ENCODE results near the gene HTR3A. TPM values are rescaled to one million over a fixed set of nuclear protein-coding genes. Genes with fewer than 3 reads are reported as not detected.
"Not testable (repeated sequence)": the region's sequence is repeated elsewhere in the genome, so short reads cannot be mapped to it uniquely, and the experiment has no call there.

Gene HTR3A
- polyA plus RNA-seq (2014; cell fraction: cytosol; rRNA removed) = 10.2 and 15.4 TPM in 2 replicates
- polyA plus RNA-seq (2014; cell fraction: nucleus; rRNA removed) = 7.5 and 7.6 TPM in 2 replicates

GRCh38 chr11:113974741-113975470 lies at the start of gene HTR3A:
HTR3A (plus strand) TSS chr11:113975108; CDS start chr11:113975326, 218 bp downstream.
- peak; percentile 73 for DNase-seq (ENCODE audit: low spot score)

GRCh38 chr11:113926273-113927197 lies 48.4 kb upstream of the HTR3A start:
- DNase-seq (ENCODE audit: low spot score) = no peak

- DNase-seq (ENCODE audit: low spot score) = no peak
Measured at GRCh38 chr11:113928311-113928710, 46.6 kb upstream of the HTR3A start.

- no peak for DNase-seq (ENCODE audit: low spot score)
Measured at GRCh38 chr11:113932788-113933187, 42.1 kb upstream of the HTR3A start.

DNA sequence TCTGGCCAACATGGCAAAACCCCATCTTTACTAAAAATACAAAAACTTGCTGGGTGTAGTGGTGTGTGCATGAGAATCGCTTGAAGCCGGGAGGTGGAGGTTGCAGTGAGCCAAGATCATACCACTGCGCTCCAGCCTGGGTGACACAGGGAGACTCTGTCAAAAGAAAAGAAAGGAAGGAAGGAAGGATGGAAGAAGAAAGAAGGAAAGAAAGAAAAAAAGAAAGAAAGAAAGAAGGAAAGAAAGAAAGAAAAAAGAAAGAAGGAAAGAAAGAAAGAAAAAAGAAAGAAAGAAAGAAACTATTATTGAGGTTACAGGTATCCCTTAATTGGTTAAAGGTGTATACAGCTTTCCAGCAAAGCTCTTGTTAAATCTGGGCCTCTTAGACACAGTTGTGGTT lies 40.7 kb upstream of the HTR3A start:
- not testable (repeated sequence) for DNase-seq (ENCODE audit: low spot score)

GRCh38 chr11:113934761-113935160 lies 40.1 kb upstream of the HTR3A start:
- no peak for DNase-seq (ENCODE audit: low spot score)

GRCh38 chr11:113935858-113936257 lies 39.0 kb upstream of the HTR3A start:
- no peak for DNase-seq (ENCODE audit: low spot score)

DNA sequence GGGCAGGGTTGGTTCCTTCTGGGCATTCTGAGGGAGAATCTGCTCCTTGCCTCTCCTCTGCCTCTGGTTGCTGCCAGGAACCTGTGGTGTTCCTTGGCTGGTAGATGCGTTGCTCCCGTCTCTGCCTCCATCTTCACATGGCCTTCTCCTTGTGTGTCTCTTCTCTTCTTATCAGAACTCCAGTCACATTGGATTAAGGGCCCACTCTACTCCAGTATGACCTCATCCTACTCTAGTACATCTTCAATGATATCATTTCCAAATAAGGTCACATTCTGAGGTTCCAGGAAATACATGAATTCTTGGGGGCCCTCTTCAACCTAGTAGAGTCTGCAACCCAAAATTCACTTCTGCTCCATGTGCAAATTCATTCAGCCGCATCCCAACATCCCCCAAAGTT lies 37.0 kb upstream of the HTR3A start:
- no peak for DNase-seq (ENCODE audit: low spot score)

DNA sequence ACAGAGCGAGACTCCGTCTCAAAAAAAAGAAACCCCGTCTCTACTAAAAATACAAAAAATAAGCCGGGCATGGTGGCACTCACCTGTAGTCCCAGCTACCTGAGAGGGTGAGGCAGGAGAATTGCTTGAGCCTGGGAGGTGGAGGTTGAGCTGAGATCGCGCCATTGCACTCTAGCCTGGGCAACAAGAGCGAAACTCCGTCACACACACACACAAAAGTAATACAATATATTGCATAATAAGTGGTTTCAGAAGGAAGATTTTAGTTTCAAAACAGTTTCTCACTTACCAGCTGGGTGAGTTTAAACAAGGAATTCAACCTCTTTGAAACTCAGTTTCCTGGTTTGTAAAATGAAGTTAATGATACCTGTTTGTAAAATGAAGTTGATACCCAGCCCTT lies 32.7 kb upstream of the HTR3A start:
- no peak for DNase-seq (ENCODE audit: low spot score)

DNA sequence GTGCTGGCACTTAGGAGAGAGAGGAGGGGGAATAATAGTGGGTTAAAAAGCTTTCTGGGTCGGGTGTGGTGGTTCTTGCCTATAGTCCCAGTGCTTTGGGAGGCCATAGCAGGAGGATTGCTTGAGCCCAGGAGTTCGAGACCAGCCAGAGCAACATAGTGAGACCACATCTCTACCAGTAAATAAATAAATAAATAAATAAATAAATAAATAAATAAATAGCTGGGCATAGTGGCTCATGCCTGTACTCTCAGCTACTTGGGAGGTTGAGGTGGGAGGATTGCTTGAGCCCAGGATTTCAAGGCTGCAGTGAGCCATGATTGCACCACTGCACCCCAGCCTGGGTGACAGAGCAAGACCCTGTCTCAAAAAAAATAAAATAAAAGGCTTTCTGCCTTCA lies 28.7 kb upstream of the HTR3A start:
- DNase-seq (ENCODE audit: low spot score) = not testable (repeated sequence)

- DNase-seq (ENCODE audit: low spot score) = no peak
Measured at GRCh38 chr11:113947994-113948393, 26.9 kb upstream of the HTR3A start.

DNA sequence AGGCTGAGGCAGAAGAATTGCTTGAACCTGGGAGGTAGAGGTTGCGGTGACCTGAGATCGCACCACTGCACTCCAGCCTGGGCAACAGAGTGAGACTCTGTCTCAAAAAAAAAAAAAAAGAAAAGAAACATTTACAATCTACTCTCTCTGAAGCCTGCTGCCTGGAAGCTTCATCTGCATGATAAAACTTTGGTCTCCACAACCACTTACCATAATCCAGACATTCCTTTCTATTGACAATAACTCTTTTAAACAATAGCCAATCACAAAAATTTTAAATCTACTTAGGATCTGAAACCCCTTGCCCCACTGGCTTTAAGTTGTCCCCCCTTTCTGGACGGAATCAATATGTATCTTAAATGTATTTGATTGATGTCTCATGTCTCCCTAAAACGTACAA lies 25.0 kb upstream of the HTR3A start:
- no peak for DNase-seq (ENCODE audit: low spot score)

DNA sequence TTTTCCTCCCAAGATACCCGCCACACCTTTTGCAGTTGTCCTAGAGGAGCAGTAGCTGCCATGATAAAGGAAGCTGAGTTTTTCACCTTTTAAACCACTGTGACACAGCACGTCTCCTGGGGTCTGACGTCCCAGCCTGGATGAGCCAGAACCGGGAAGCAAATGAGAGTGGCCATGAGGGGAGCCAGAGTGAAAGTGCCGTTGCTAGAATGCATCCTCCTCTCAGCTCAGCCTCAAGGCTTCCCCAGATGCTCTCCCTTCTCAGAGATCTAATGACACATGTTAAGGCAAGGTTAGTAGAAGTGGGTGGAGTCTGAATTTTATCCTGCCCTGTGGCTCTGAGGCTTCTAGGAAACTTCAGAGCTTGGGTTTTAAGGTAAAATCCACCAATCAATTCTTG lies 23.4 kb upstream of the HTR3A start:
- peak; percentile 66 for DNase-seq (ENCODE audit: low spot score)

GRCh38 chr11:113952070-113952469 lies 22.8 kb upstream of the HTR3A start:
- DNase-seq (ENCODE audit: low spot score) = peak; percentile 83

GRCh38 chr11:113952588-113952987 lies 22.3 kb upstream of the HTR3A start:
- DNase-seq (ENCODE audit: low spot score) = no peak

DNA sequence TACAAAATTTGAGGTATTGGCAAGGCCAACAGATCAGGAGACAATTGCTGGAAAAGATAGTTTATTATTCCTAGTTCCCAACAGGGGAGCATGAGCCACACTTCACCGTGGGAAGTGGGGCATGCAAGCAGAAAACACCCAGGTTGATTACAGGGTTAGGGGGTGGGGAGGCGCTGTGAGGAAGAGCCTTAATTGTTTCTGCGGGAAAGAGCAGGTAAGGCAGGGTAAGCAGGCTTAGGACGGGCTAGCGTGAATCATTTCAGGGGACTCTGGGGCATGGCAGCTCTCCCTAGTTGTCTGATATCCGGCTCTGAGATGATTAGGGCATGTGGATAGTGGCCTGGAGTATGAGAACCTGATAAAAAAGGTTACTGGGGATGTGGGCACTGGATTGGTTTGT lies 20.7 kb upstream of the HTR3A start:
- no peak for DNase-seq (ENCODE audit: low spot score)

DNA sequence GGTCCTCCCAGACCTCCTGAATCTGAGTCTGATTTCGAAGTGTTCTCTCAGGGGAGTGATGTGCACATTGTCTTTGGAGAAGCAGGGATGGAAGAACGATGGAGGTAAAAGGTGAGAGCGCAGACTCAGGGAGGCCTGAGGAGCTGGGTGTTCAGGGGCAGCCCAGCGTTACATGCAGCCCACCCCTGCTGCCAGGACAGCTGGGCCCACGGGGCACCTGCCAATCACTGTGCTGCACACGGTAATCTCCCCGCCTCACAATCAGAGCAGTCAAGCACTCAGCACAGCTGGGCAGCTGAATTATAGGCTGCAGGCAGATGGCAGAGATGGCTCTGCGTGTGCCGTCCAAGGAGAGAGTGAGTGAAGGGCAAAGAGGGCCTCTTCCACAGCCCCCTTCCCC lies 17.9 kb upstream of the HTR3A start:
- DNase-seq (ENCODE audit: low spot score) = peak; percentile 26

GRCh38 chr11:113960702-113961330 lies 14.1 kb upstream of the HTR3A start:
- DNase-seq (ENCODE audit: low spot score) = peak; percentile 64

GRCh38 chr11:113967361-113967760 lies 7.5 kb upstream of the HTR3A start:
- no peak for DNase-seq (ENCODE audit: low spot score)

DNA sequence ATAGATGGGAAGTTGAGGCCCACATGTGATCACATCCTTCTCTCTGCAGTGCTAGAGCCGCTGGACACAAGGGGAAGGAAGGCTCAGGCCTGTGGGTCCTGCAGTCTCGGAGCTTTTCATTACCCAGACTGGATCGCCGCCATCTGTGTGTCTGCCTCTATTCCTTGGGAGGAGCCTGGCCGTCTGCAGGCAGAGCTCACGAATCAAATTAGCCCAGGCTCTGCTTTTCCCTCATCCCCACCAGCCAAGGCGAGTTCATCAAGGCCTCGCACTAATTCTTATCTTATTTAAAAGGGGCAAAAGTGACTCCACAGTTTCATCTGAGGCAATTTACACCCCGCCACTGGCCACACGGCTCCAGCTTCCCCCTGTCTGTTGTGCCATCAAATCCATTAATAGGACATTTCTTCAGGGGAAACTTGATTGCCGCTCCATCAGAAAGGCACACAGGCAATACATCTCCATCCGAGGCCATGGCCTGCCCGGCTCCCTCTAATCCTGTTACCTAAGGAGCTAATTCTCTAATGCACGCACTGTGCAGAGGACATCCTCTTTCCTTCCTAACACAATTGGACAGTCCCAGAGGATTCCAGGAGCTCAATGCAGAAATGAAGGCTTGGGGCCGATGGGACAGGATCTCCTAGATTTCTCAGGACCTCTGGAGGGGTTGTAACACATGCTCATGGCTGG lies 3.3 kb upstream of the HTR3A start:
- peak; percentile 79 for DNase-seq (ENCODE audit: low spot score)

GRCh38 chr11:113977071-113977490 lies 2.2 kb downstream of the HTR3A start:
- DNase-seq (ENCODE audit: low spot score) = no peak
